Neuronal stem cell (in vitro differentiated cells): ENCODE measurements around the gene RPE65.
"Not testable (repeated sequence)": the region's sequence is repeated elsewhere in the genome, so short reads cannot be mapped to it uniquely, and the experiment has no call there.

Experiments
- DNase-seq: peaks from one replicate; pipeline ENCODE4 v3.0.0-alpha.2; 2013; ENCODE audit warnings: low spot score
- H2AFZ ChIP-seq: one replicate; pipeline ENCODE4 v1.6.1; 2013; ENCODE audit warnings: mild to moderate bottlenecking, low read length, inconsistent platforms
- H2AK5ac ChIP-seq: 2 replicates; pipeline ENCODE4 v1.6.1; 2013; ENCODE audit warnings: low read depth, mild to moderate bottlenecking, inconsistent platforms, low read length, moderate library complexity, mixed read lengths
- H2BK120ac ChIP-seq: 2 replicates; pipeline ENCODE4 v1.6.1; 2013; ENCODE audit warnings: low read depth, mild to moderate bottlenecking, inconsistent platforms, low read length, moderate library complexity, mixed read lengths
- H2BK12ac ChIP-seq: one replicate; pipeline ENCODE4 v1.6.1; 2013; ENCODE audit warnings: low read length, inconsistent platforms
- H2BK15ac ChIP-seq: 2 replicates; pipeline ENCODE4 v1.6.1; 2013; ENCODE audit warnings: mild to moderate bottlenecking, low read length, inconsistent platforms, mixed read lengths
- H2BK5ac ChIP-seq: one replicate; pipeline ENCODE4 v1.6.1; 2013; ENCODE audit warnings: inconsistent platforms, mild to moderate bottlenecking, low read length, moderate library complexity
- H3K14ac ChIP-seq: one replicate; pipeline ENCODE4 v1.6.1; 2013; ENCODE audit warnings: low read length, inconsistent platforms
- H3K18ac ChIP-seq: 2 replicates; pipeline ENCODE4 v1.6.1; 2013; ENCODE audit warnings: low read length, inconsistent platforms
- H3K23ac ChIP-seq: 2 replicates; pipeline ENCODE4 v1.6.1; 2013; ENCODE audit warnings: low read depth, mild to moderate bottlenecking, mixed read lengths, low read length, inconsistent platforms; ENCODE audit not compliant: poor library complexity
- H3K27ac ChIP-seq: replicated peaks from 3 replicates; pipeline ENCODE4 v1.5.1; 2013; ENCODE audit warnings: low read length, inconsistent platforms
- H3K27me3 ChIP-seq, 3 experiments: 2 replicates each; pipeline ENCODE4 v1.6.1; 2013; ENCODE audit warnings: low read length in 3 of 3, mild to moderate bottlenecking in 2 of 3, inconsistent platforms in 1 of 3, low read depth in 1 of 3, mixed read lengths in 1 of 3, moderate library complexity in 1 of 3; ENCODE audit not compliant: control insufficient read depth in 3 of 3, insufficient read depth in 3 of 3
- H3K36me3 ChIP-seq, 2 donors: replicated peaks in 1 of 2; 2 replicates each; pipeline ENCODE4 v1.6.1; 2013; ENCODE audit warnings: low read length in 2 of 2; ENCODE audit not compliant: control insufficient read depth in 2 of 2, insufficient read depth in 2 of 2
- H3K4ac ChIP-seq: 2 replicates; pipeline ENCODE4 v1.6.1; 2013; ENCODE audit warnings: inconsistent platforms, mild to moderate bottlenecking, low read length, moderate library complexity
- H3K4me1 ChIP-seq, 2 donors: 1 replicate in 1 of 2; 2 replicates in 1 of 2; pipeline ENCODE4 v1.6.1; 2013; ENCODE audit warnings: low read length in 2 of 2, low read depth in 1 of 2; ENCODE audit not compliant: control insufficient read depth in 2 of 2, insufficient read depth in 1 of 2
- H3K4me2 ChIP-seq: one replicate; pipeline ENCODE4 v1.6.1; 2013; ENCODE audit warnings: mild to moderate bottlenecking, low read length, inconsistent platforms; ENCODE audit not compliant: insufficient read depth, poor library complexity, severe bottlenecking
- H3K4me3 ChIP-seq, 2 donors: 2 replicates each; pipeline ENCODE4 v1.5.1; 2013; ENCODE audit warnings: low read length in 2 of 2, mild to moderate bottlenecking in 2 of 2, inconsistent platforms in 1 of 2, moderate library complexity in 1 of 2
- H3K79me1 ChIP-seq: one replicate; pipeline ENCODE4 v1.6.1; 2013; ENCODE audit warnings: low read depth, mild to moderate bottlenecking, inconsistent platforms, low read length, moderate library complexity
- H3K9ac ChIP-seq: one replicate; pipeline ENCODE4 v1.6.1; 2013; ENCODE audit warnings: mild to moderate bottlenecking, low read depth, low read length, inconsistent platforms; ENCODE audit not compliant: poor library complexity
- H3K9me3 ChIP-seq, 2 donors: replicated peaks in 1 of 2; 2 replicates each; pipeline versions ENCODE3 to v1.6.1; 2013; ENCODE audit warnings: low read length in 2 of 2, mild to moderate bottlenecking in 2 of 2, inconsistent platforms in 1 of 2, low read depth in 1 of 2, mixed read lengths in 1 of 2, moderate library complexity in 1 of 2; ENCODE audit not compliant: control insufficient read depth in 2 of 2, insufficient read depth in 1 of 2
- H4K8ac ChIP-seq: one replicate; pipeline ENCODE4 v1.6.1; 2013; ENCODE audit warnings: low read depth, mild to moderate bottlenecking, inconsistent platforms, low read length, moderate library complexity
- H4K91ac ChIP-seq: one replicate; pipeline ENCODE4 v1.6.1; 2013; ENCODE audit warnings: low read length, low read depth, mild to moderate bottlenecking, inconsistent platforms; ENCODE audit not compliant: poor library complexity
- WGBS, 2 donors: extraction: QIAGEN DNeasy Blood & Tissue Kit; methylation state at CpG; one replicate each; pipeline ENCODE4 v1.1.7; 2013; ENCODE audit warnings: missing lambda C conversion rate in 2 of 2, mixed read lengths in 1 of 2; ENCODE audit not compliant: insufficient read length in 2 of 2, insufficient replicate concordance in 1 of 2; ENCODE audit errors: extremely low coverage in 2 of 2; 5-methylcytosine and 5-hydroxymethylcytosine counted together

Gene RPE65

GRCh38 chr1:68392474-68392873 lies 57.3 kb downstream of the RPE65 start:
- H3K4ac ChIP-seq, H3K4me2 ChIP-seq, H3K36me3 ChIP-seq, H3K27ac ChIP-seq, H4K91ac ChIP-seq, H2BK120ac ChIP-seq, H2AFZ ChIP-seq, H3K9me3 ChIP-seq, H3K4me3 ChIP-seq, H3K4me1 ChIP-seq, H3K79me1 ChIP-seq, H3K27me3 ChIP-seq, H2AK5ac ChIP-seq, H2BK12ac ChIP-seq, H2BK15ac ChIP-seq, H3K14ac ChIP-seq, H3K18ac ChIP-seq, H3K9ac ChIP-seq, H4K8ac ChIP-seq, H3K23ac ChIP-seq, H2BK5ac ChIP-seq, DNase-seq: not testable (repeated sequence)
- no CpG with 5 or more reads among the region's 5 CpGs for WGBS, 2 donors

- not testable (repeated sequence) for H2AK5ac ChIP-seq, H3K9ac ChIP-seq, H3K4ac ChIP-seq, H2BK15ac ChIP-seq, H4K91ac ChIP-seq, H3K79me1 ChIP-seq, H3K23ac ChIP-seq, H2BK12ac ChIP-seq, H3K4me2 ChIP-seq, H3K14ac ChIP-seq, H2BK120ac ChIP-seq, H3K27ac ChIP-seq, H2AFZ ChIP-seq, H3K4me3 ChIP-seq, H3K4me1 ChIP-seq, H3K36me3 ChIP-seq, DNase-seq, H3K9me3 ChIP-seq, H3K27me3 ChIP-seq, H2BK5ac ChIP-seq, H4K8ac ChIP-seq, H3K18ac ChIP-seq
- WGBS, 2 donors = no CpG with 5 or more reads among the region's 10 CpGs
Observed at GRCh38 chr1:68385798-68386524, 63.8 kb downstream of the RPE65 start.

- Histone ChIP-seq H3K23ac (no peak overlapping the region), H3K4me3 (no peak overlapping the region), H3K27me3 (no peaks in the 10 kb centered on the region), H4K91ac (no peak overlapping the region), H3K9ac (no peak overlapping the region), H2AK5ac (no peak overlapping the region), H3K14ac (no peak overlapping the region), H2AFZ (no peak overlapping the region), H4K8ac (no peak overlapping the region), H3K4ac (no peak overlapping the region), H3K27ac (no peak overlapping the region), H3K4me2 (no peak overlapping the region), H2BK15ac (no peak overlapping the region), H3K36me3 (no peaks in the 10 kb centered on the region), H3K4me1 (peaks cover 0 to 4% of the 10 kb centered on the region in 2 donors), H3K18ac (no peak overlapping the region), H3K79me1 (no peaks in the 10 kb centered on the region), H3K9me3 (no peaks in the 10 kb centered on the region), H2BK12ac (no peak overlapping the region), H2BK5ac (no peak overlapping the region), H2BK120ac (no peak overlapping the region)
- no CpG with 5 or more reads among the region's 2 CpGs for WGBS, 2 donors
- DNase-seq = no peak
Observed at GRCh38 chr1:68384872-68385411, 64.8 kb downstream of the RPE65 start.

DNA sequence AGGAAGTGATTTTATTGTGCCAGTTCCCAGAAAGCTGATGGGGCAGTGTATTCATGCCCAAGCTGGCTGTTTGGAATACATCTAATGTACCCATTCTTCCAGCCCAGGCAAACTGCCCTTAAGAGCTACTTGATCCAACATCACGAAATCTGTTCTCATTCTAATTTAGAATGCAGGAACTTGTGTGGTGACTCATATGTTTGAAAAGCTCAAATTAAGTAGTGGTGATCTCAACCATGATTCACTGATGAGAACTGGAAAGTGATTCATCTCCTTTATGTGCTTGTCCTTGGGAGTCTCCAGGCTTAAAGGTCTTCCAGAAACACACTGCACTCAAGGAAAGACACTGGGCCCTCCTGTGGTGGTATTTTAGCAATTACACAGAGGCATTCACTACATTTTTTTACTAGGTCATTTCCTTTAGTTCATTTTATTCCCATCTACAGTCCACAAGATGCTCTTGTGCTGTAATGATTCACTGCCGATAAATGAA lies 65.4 kb downstream of the RPE65 start:
- Histone ChIP-seq H3K79me1 (no peaks in the 10 kb centered on the region), H3K4me3 (no peak overlapping the region), H3K9me3 (no peaks in the 10 kb centered on the region), H3K4ac (no peak overlapping the region), H3K27me3 (no peaks in the 10 kb centered on the region), H2BK5ac (no peak overlapping the region), H2AK5ac (no peak overlapping the region), H2AFZ (no peak overlapping the region), H3K18ac (no peak overlapping the region), H3K4me2 (no peak overlapping the region), H4K8ac (no peak overlapping the region), H3K14ac (no peak overlapping the region), H3K9ac (no peak overlapping the region), H3K4me1 (peaks cover 0 to 4% of the 10 kb centered on the region in 2 donors), H4K91ac (no peak overlapping the region), H2BK12ac (no peak overlapping the region), H3K27ac (no peak overlapping the region), H3K36me3 (no peaks in the 10 kb centered on the region), H3K23ac (no peak overlapping the region), H2BK120ac (no peak overlapping the region), H2BK15ac (no peak overlapping the region)
- DNase-seq = no peak
- no CpG with 5 or more reads among the region's 2 CpGs for WGBS, 2 donors
